K562 (cell line): ENCODE measurements around the gene SH3D21. TPM values are rescaled to one million over a fixed set of nuclear protein-coding genes. Genes with fewer than 3 reads are reported as not detected.

Source experiments
- ATAC-seq: fragments of 200-7000 bp; cut with Tn5 transposase; 3 replicates; pipeline ENCODE4 v1.9.1; 2020; ENCODE audit warnings: moderate library complexity
- BruUV-seq: library from RNA; stranded (reverse); fragments of 400-500 nt; replicated peaks from 2 replicates; lab custom pipeline; 2021; lab: Mats Ljungman, UMichigan
- CTCF ChIA-PET: fragments of 300-600 bp; formaldehyde crosslinking; extraction: SDS; loops from one replicate; lab custom pipeline; 2021; ENCODE audit warnings: low intra/inter-chr PET ratio; lab: Yijun Ruan, JAX
- POLR2A ChIA-PET: fragments of 300-600, 350-650 bp; sonication (Branson Sonifier 250); formaldehyde crosslinking; extraction: SDS; loops from one replicate; lab custom pipeline; 2021; ENCODE audit warnings: antibody characterized with exemption, inconsistent platforms; lab: Yijun Ruan, JAX
- DNase-seq, 4 experiments: peaks; one replicate each; pipeline versions ENCODE4 v3.0.0 to v3.0.0-alpha.2; 2011 to 2018; ENCODE audit warnings: low spot score in 3 of 4, mixed read lengths in 3 of 4; ENCODE audit errors: extremely low read depth in 1 of 4
- FAIRE-seq: peaks from 2 replicates; lab custom pipeline; 2011; peaks lifted over from hg19 to GRCh38; lab: Jason Lieb, UNC
- H2AFZ ChIP-seq: 2 replicates; pipeline ENCODE4 v1.6.0; 2011; ENCODE audit warnings: low read depth, low read length, control low read depth, inconsistent platforms
- H3K27ac ChIP-seq: fragments of 200-600 bp; 3 replicates; pipeline ENCODE4 v1.8.0; 2011; ENCODE audit warnings: low read depth, mild to moderate bottlenecking, control low read depth, inconsistent platforms, low read length, moderate library complexity, mixed read lengths; ENCODE audit errors: extremely low read depth
- H3K27me3 ChIP-seq, 2 experiments: fragments of 300-600 bp in 1 of 2; 2 replicates in 1 of 2; 3 replicates in 1 of 2; pipeline versions ENCODE4 v1.6.0 to v1.8.0; 2011; ENCODE audit warnings: inconsistent platforms in 2 of 2, low read length in 2 of 2, mild to moderate bottlenecking in 1 of 2, mixed read lengths in 1 of 2, moderate library complexity in 1 of 2; ENCODE audit not compliant: control insufficient read depth in 2 of 2, insufficient read depth in 2 of 2
- H3K36me3 ChIP-seq: fragments of 300-600 bp; 3 replicates; pipeline ENCODE4 v1.8.0; 2011; ENCODE audit warnings: mild to moderate bottlenecking, low read length, inconsistent platforms; ENCODE audit not compliant: control insufficient read depth, insufficient read depth
- H3K4me1 ChIP-seq, 2 experiments: fragments of 200-600 bp in 1 of 2; replicated peaks in 1 of 2; 2 replicates in 1 of 2; 3 replicates in 1 of 2; pipeline versions ENCODE4 v1.5.1 to v1.8.0; 2011; ENCODE audit warnings: inconsistent platforms in 2 of 2, low read length in 2 of 2, mild to moderate bottlenecking in 1 of 2, mixed read lengths in 1 of 2, moderate library complexity in 1 of 2; ENCODE audit not compliant: control insufficient read depth in 2 of 2, insufficient read depth in 2 of 2
- H3K4me2 ChIP-seq: 2 replicates; pipeline ENCODE4 v1.6.1; 2011; ENCODE audit warnings: low read length, control low read depth, inconsistent platforms, mixed read lengths; ENCODE audit not compliant: insufficient read depth
- H3K4me3 ChIP-seq: fragments of 200-600 bp; sonication (generic), shearing (Covaris generic); 2 replicates; pipeline ENCODE4 v1.5.1; 2016; ENCODE audit warnings: control low read depth, inconsistent platforms
- H3K79me2 ChIP-seq: fragments of 200-600 bp; 3 replicates; pipeline ENCODE4 v1.8.0; 2011; ENCODE audit warnings: low read length, inconsistent platforms; ENCODE audit not compliant: control insufficient read depth, insufficient read depth
- H3K9ac ChIP-seq, 2 experiments: 2 replicates each; pipeline versions ENCODE4 v1.6.0 to v1.6.1; 2011; ENCODE audit warnings: low read depth in 2 of 2, low read length in 2 of 2, control low read depth in 1 of 2, inconsistent platforms in 1 of 2, mild to moderate bottlenecking in 1 of 2, mixed read lengths in 1 of 2; ENCODE audit not compliant: insufficient read depth in 1 of 2
- H3K9me1 ChIP-seq: one replicate; pipeline ENCODE4 v1.6.0; 2011; ENCODE audit warnings: inconsistent platforms, mild to moderate bottlenecking, low read length, moderate library complexity; ENCODE audit not compliant: control insufficient read depth, insufficient read depth
- H3K9me3 ChIP-seq: replicated peaks from 2 replicates; pipeline ENCODE4 v1.5.1; 2011; ENCODE audit warnings: low read depth, low read length, inconsistent platforms; ENCODE audit not compliant: control insufficient read depth, insufficient read depth
- H4K20me1 ChIP-seq: replicated peaks from 2 replicates; pipeline ENCODE4 v1.6.1; 2011; ENCODE audit warnings: low read length, inconsistent platforms, mixed read lengths; ENCODE audit not compliant: control insufficient read depth, insufficient read depth
- HDAC2 ChIP-seq: fragments of 450-650 bp; IDR thresholded peaks from 2 replicates; pipeline ENCODE4 v1.6.1; 2016; ENCODE audit warnings: mild to moderate bottlenecking
- KAT7 ChIP-seq: sonication (generic); formaldehyde crosslinking; IDR thresholded peaks from 2 replicates; pipeline ENCODE4 v1.8.0; 2022; ENCODE audit warnings: missing genetic modification reagents, mild to moderate bottlenecking, borderline replicate concordance
- MEF2A ChIP-seq: IDR thresholded peaks from 2 replicates; pipeline ENCODE4 v1.6.1; 2011; ENCODE audit warnings: low read depth, mild to moderate bottlenecking, low read length, moderate library complexity; ENCODE audit not compliant: control insufficient read depth
- ZNF24 ChIP-seq: fragments of 450-650 bp; IDR thresholded peaks from 2 replicates; pipeline ENCODE4 v1.6.1; 2016
- WGBS: fragments of 100-300 bp; shearing (Covaris generic); methylation state at CpG from one replicate; pipeline ENCODE4 v1.1.6; 2016; ENCODE audit warnings: low coverage, mixed read lengths; ENCODE audit not compliant: insufficient coverage; ENCODE audit errors: missing lambda C conversion rate; 5-methylcytosine and 5-hydroxymethylcytosine counted together
- in situ Hi-C: fragments of 300-500 bp; cut with MboI; formaldehyde crosslinking; loops from 4 replicates; pipeline ENCODE4 v1.15.0; 2018; ENCODE audit warnings: inconsistent platforms, mixed read lengths
- intact Hi-C: fragments of 100-400 bp; cut with micrococcal nuclease; formaldehyde crosslinking; loops from 2 replicates; pipeline ENCODE4 v1.14.2; 2022
- polyA plus RNA-seq, 8 experiments: library from polyadenylated mRNA; depleted of rRNA in 4 of 8; stranded (reverse) in 5 of 8; unstranded in 3 of 8; fragments of >200 nt; fragmentation: Nextera tagmentation in 2 of 8; fragmentation: Illumina TruSeq in 1 of 8; extraction: Ambion mirVana in 2 of 8; extraction: Trizol in 1 of 8; gene quantifications; 2 replicates each; pipeline versions ENCODE4 v1.2.1 to v1.2.3, GENCODE V29; 2011 to 2014; ENCODE audit warnings: inconsistent platforms in 1 of 8, missing spikeins in 1 of 8
- total RNA-seq, 7 experiments: library from RNA; depleted of rRNA in 6 of 7; stranded (reverse); fragments of >200 nt in 6 of 7; fragmentation: Illumina TruSeq in 2 of 7; extraction: Trizol in 2 of 7; gene quantifications; 2 replicates each; pipeline versions ENCODE4 v1.2.1 to v1.2.3, GENCODE V29; 2011 to 2021; ENCODE audit warnings: low replicate concordance in 1 of 7

Gene SH3D21
- total and polyA plus RNA-seq, 9 of the 15 experiments (the other 6 are each of a cell fraction or from before 2014, with no cell fraction given) = 0.01 to 4.7 (median 1.8) TPM

- Histone ChIP-seq H3K27ac (peak overlapping the region; percentile 21; the same call in 1 of the 3 replicates), H3K9ac (no peak overlapping the region), H3K79me2 (peaks cover 47% of the 10 kb centered on the region), H2AFZ (no peak overlapping the region), H3K9me3 (no peaks in the 10 kb centered on the region), H3K4me2 (no peak overlapping the region), H3K27me3 (no peaks in the 10 kb centered on the region), H3K9me1 (no peaks in the 10 kb centered on the region), H3K36me3 (peaks cover 55% of the 10 kb centered on the region)
- intact Hi-C loops = no loop called here
- FAIRE-seq (no peak), ATAC-seq (no peak)
- CTCF ChIA-PET = no interaction called here
- TF ChIP-seq MEF2A (peak; percentile 57; the same call in 1 of the 2 replicates), KAT7 (CRISPR knock-in tag) (no peak)
- TF ChIP-seq, all 486 proteins: peak for 1
- no peak overlapping the region for H3K4me3 ChIP-seq
- no peaks in the 10 kb centered on the region for H4K20me1 ChIP-seq
- H3K4me1 ChIP-seq = peaks cover 3 to 11% of the 10 kb centered on the region in 2 experiments; a peak in 3 of 5 replicates
- BruUV-seq = no TSS peak
- POLR2A ChIA-PET = interaction anchor here (0.9 to 4.7 kb wide), 5 partner anchors 10 to 132 kb away, joined by 3 to 24 read pairs (median 3); partner anchors contain the start of gene TRAPPC3
- in situ Hi-C loops = no loop called here
- WGBS = 29% methylated on average over 2 of the region's 2 CpGs
- DNase-seq = no peak
Measured at GRCh38 chr1:36279110-36279788, 26.9 kb upstream of the SH3D21 start.

GRCh38 chr1:36279789-36280296 lies 26.3 kb upstream of the SH3D21 start:
- peaks cover 42% of the 10 kb centered on the region for H3K79me2 ChIP-seq
- FAIRE-seq = no peak
- in situ Hi-C loops = no loop called here

More at GRCh38 chr1:36279789-36280296, 26.3 kb upstream of the SH3D21 start:
- WGBS = 86% methylated on average over 7 of the region's 7 CpGs
- Histone ChIP-seq H3K36me3 (peaks cover 55% of the 10 kb centered on the region), H4K20me1 (no peaks in the 10 kb centered on the region), H3K27me3 (no peaks in the 10 kb centered on the region), H3K9me3 (no peaks in the 10 kb centered on the region), H3K4me2 (no peak overlapping the region), H3K9ac (no peak overlapping the region; a peak in 1 of 4 replicates), H3K4me3 (no peak overlapping the region), H2AFZ (no peak overlapping the region), H3K9me1 (no peaks in the 10 kb centered on the region), H3K4me1 (peaks cover 3 to 6% of the 10 kb centered on the region in 2 experiments; a peak in 2 of 5 replicates), H3K27ac (peak overlapping the region; percentile 21; the same call in 1 of the 3 replicates)
- ATAC-seq (no peak), DNase-seq (no peak)
- BruUV-seq = no TSS peak
- CTCF ChIA-PET = interaction anchor here (0.6 kb wide), 1 partner anchor 14 kb away, joined by 4 read pairs; no protein-coding TSS in a partner anchor
- TF ChIP-seq HDAC2 (no peak), ZNF24 (0 out of 2 replicates have a peak, but pooled peaks have one; percentile 71)
- POLR2A ChIA-PET = interaction anchor here (0.8 to 4.7 kb wide), 8 partner anchors 10 to 185 kb away, joined by 3 to 24 read pairs (median 4); partner anchors contain the start of genes THRAP3 and TRAPPC3
- intact Hi-C loops = no loop called here
